Measurements from ENCODE around the gene TGFBR3.

DNA sequence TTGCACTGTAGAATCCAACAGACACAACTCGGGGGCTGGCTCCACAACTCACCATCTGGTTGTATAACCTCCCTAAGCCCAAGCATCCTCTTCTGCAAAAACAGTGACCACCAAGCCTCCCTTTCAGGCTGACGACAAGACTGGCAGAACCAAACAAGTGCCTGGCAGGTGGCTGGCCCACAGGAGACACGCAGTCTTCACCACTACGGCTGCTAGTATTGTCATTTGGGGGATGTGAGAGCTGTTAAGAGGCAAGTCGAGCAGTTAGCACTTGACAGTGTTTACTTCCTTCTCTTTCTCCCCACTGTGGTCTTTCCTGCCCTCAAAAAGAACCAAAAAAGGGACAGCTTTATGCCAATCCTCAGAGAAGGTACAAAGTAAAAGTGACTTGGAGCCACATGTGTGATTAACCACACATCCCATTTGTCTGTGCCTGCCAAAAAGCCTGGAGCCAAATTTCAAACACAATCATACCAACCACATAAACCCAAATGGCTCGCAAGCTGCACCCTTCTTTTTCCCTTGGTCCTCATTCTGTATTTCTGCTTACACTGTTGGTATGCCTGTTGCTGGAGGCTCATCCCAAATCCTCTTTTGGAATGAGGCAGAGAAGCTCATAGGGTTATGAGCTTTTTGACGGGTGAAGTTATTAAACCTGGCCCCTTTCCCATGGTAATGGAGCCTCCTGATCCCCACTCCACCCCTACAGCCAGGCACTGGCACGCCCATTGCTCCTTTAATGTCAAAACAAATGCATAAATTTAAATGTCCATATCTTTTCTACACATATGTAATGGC lies 94.1 kb downstream of the TGFBR3 start:
- TF ChIP-seq SAP30 (IDR thresholded peaks at IDR 0.05; ENCODE audit: insufficient read depth, insufficient replicate concordance, low read length) = no peak
- no peak for TF ChIP-seq EZH2 (IDR thresholded peaks at IDR 0.05; ENCODE audit: low read depth, low read length, severe bottlenecking)
- TF ChIP-seq, protein P1, sequence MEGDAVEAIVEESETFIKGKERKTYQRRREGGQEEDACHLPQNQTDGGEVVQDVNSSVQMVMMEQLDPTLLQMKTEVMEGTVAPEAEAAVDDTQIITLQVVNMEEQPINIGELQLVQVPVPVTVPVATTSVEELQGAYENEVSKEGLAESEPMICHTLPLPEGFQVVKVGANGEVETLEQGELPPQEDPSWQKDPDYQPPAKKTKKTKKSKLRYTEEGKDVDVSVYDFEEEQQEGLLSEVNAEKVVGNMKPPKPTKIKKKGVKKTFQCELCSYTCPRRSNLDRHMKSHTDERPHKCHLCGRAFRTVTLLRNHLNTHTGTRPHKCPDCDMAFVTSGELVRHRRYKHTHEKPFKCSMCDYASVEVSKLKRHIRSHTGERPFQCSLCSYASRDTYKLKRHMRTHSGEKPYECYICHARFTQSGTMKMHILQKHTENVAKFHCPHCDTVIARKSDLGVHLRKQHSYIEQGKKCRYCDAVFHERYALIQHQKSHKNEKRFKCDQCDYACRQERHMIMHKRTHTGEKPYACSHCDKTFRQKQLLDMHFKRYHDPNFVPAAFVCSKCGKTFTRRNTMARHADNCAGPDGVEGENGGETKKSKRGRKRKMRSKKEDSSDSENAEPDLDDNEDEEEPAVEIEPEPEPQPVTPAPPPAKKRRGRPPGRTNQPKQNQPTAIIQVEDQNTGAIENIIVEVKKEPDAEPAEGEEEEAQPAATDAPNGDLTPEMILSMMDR (IDR thresholded peaks at IDR 0.05; ENCODE audit: control extremely low read depth in 1 of 3, insufficient read depth in 1 of 3, low read depth in 1 of 3, low read length in 3 of 3) = no peak
- TF ChIP-seq NRF1 (IDR thresholded peaks at IDR 0.05; ENCODE audit: low read depth, low read length) = no peak
- no peak for TF ChIP-seq POLR2A (IDR thresholded peaks at IDR 0.05; ENCODE audit: control extremely low read depth in 1 of 2, low read depth in 2 of 2, low read length in 2 of 2)
- no peak for TF ChIP-seq SP1 (IDR thresholded peaks at IDR 0.05; ENCODE audit: low read depth, low read length)
- TF ChIP-seq BCL11A (IDR thresholded peaks at IDR 0.05; ENCODE audit: low read depth in 2 of 2, low read length in 2 of 2) = no peak
- TF ChIP-seq CEBPB (IDR thresholded peaks at IDR 0.05; ENCODE audit: low read depth, low read length) = no peak
- TF ChIP-seq RFX5 (IDR thresholded peaks at IDR 0.05; ENCODE audit: borderline replicate concordance, low read depth, low read length) = no peak
- no peak for TF ChIP-seq YY1 (IDR thresholded peaks at IDR 0.05; ENCODE audit: low read depth, low read length)
- TF ChIP-seq GABPA (IDR thresholded peaks at IDR 0.05; ENCODE audit: borderline replicate concordance, insufficient read depth, low read length) = no peak
- no peak for TF ChIP-seq JUND (IDR thresholded peaks at IDR 0.05; ENCODE audit: low read length)
- no peak for TF ChIP-seq POLR2AphosphoS5 (IDR thresholded peaks at IDR 0.05; ENCODE audit: low read depth, low read length)
- no peak for TF ChIP-seq CHD1 (IDR thresholded peaks at IDR 0.05; ENCODE audit: low read depth, low read length)

Data from H1 (cell line).